Tibial nerve (tissue), 4 donors: ENCODE results near the gene AADACL3. TPM values are rescaled to one million over a fixed set of nuclear protein-coding genes. Genes with fewer than 3 reads are reported as not detected.

Experiments
- DNase-seq, 2 donors: peaks; one replicate each; pipeline ENCODE4 v3.0.0-alpha.2; 2019; ENCODE audit warnings: low spot score in 2 of 2
- H3K27ac ChIP-seq, 4 donors: fragments of 200-600 bp; sonication (generic) in 3 of 4; one replicate each; pipeline ENCODE4 v1.5.1; 2017 to 2019; ENCODE audit warnings: mild to moderate bottlenecking in 1 of 4
- H3K27me3 ChIP-seq, 2 donors: fragments of 200-600 bp; sonication (generic) in 1 of 2; one replicate each; pipeline versions ENCODE4 v1.5.1 to v1.6.0; 2017 to 2019
- H3K36me3 ChIP-seq, 3 donors: fragments of 200-600 bp; sonication (generic); one replicate each; pipeline ENCODE4 v1.5.1; 2018 to 2019
- H3K4me1 ChIP-seq, 4 donors: fragments of 200-600 bp; sonication (generic) in 3 of 4; one replicate each; pipeline ENCODE4 v1.5.1; 2017 to 2019
- H3K4me3 ChIP-seq, 4 donors: fragments of 200-600 bp; sonication (generic) in 3 of 4; one replicate each; pipeline ENCODE4 v1.5.1; 2017 to 2019; ENCODE audit warnings: mild to moderate bottlenecking in 1 of 4, moderate library complexity in 1 of 4
- H3K9me3 ChIP-seq, 4 donors: fragments of 200-600 bp; sonication (generic) in 3 of 4; one replicate each; pipeline ENCODE4 v1.5.1; 2017 to 2019
- EP300 ChIP-seq, 2 donors: sonication (generic); formaldehyde crosslinking; IDR thresholded peaks; one replicate each; pipeline ENCODE4 v1.6.1; 2017; ENCODE audit warnings: antibody characterized with exemption in 2 of 2, mild to moderate bottlenecking in 1 of 2
- POLR2A ChIP-seq, 2 donors: fragments of 450-650 bp; IDR thresholded peaks; one replicate each; pipeline ENCODE4 v1.6.1; 2017; ENCODE audit warnings: antibody characterized with exemption in 2 of 2, mild to moderate bottlenecking in 2 of 2, moderate library complexity in 2 of 2
- WGBS, 2 donors: methylation state at CpG; one replicate each; pipeline ENCODE4 v1.1.5; 2018; 5-methylcytosine and 5-hydroxymethylcytosine counted together
- total RNA-seq, 4 donors: library from RNA; depleted of rRNA; stranded (reverse); fragments of >200 nt; gene quantifications; one replicate each; pipeline ENCODE4 v1.1.0, GENCODE V29; 2016
- TF ChIP-seq, protein P1 (sequence below), 5 experiments: fragments of 200-600 bp in 3 of 5; fragments of 450-650 bp in 2 of 5; sonication (generic) in 3 of 5; IDR thresholded peaks; one replicate each; pipeline ENCODE4 v1.5.1; 2016 to 2019; ENCODE audit warnings: antibody characterized with exemption in 5 of 5, mild to moderate bottlenecking in 3 of 5, moderate library complexity in 2 of 5

Gene AADACL3
- total RNA-seq, 4 donors from 2014 or later, result not detected

DNA sequence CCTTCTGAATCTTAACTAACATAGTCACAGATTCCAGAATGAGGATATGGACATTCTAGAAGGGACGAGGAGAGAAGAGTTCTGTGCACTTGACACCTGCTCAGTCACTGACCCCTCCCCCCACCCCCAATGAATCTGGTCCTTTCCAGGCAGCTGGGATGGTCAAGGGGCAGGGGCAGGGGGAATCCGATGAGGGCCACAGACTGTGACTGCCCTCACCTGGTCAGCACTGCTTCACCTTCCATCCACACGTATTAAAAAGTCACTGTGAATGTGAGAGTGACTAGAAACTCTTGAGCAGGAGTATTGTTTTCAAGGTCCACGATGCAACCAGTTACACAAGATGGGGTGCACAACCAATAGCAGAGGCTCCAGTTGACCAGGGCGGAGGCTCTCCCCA, 48.1 kb downstream of the AADACL3 start:
- 59 to 66% methylated on average over 5 of the region's 5 CpGs for WGBS, 2 donors
- H3K27me3 ChIP-seq, result no peaks in the 10 kb centered on the region
- no peak overlapping the region for H3K27ac ChIP-seq
- no peaks in the 10 kb centered on the region for H3K36me3 ChIP-seq
- no peaks in the 10 kb centered on the region for H3K9me3 ChIP-seq
- H3K4me3 ChIP-seq, result no peak overlapping the region
- no peaks in the 10 kb centered on the region for H3K4me1 ChIP-seq
- TF ChIP-seq POLR2A (IDR thresholded peaks at IDR 0.05), result no peak
- TF ChIP-seq, protein P1, sequence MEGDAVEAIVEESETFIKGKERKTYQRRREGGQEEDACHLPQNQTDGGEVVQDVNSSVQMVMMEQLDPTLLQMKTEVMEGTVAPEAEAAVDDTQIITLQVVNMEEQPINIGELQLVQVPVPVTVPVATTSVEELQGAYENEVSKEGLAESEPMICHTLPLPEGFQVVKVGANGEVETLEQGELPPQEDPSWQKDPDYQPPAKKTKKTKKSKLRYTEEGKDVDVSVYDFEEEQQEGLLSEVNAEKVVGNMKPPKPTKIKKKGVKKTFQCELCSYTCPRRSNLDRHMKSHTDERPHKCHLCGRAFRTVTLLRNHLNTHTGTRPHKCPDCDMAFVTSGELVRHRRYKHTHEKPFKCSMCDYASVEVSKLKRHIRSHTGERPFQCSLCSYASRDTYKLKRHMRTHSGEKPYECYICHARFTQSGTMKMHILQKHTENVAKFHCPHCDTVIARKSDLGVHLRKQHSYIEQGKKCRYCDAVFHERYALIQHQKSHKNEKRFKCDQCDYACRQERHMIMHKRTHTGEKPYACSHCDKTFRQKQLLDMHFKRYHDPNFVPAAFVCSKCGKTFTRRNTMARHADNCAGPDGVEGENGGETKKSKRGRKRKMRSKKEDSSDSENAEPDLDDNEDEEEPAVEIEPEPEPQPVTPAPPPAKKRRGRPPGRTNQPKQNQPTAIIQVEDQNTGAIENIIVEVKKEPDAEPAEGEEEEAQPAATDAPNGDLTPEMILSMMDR (IDR thresholded peaks at IDR 0.05), result no peak
- no peak for TF ChIP-seq EP300 (IDR thresholded peaks at IDR 0.05)
- DNase-seq, result no peak

DNA sequence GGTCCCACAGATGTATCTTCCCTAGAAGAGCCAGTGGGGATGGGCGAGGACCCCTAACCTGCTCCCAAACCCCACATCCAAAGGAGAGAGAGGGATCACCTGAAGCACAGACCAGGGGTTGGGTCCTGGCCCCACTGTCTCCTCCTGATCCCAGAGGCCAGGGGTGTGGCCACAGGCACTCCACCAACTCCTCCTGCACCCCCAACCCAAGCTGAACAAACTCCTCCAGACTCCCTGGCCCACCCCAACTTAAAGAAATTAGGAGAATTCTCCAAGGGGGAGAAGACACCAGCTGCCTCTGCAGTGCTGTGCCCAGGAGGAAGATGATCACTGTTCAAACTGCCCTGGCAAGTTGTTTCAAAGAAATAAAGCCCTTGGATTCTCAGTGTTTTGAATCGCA, 53.1 kb downstream of the AADACL3 start:
- TF ChIP-seq POLR2A (IDR thresholded peaks at IDR 0.05), result no peak
- no peak for TF ChIP-seq EP300 (IDR thresholded peaks at IDR 0.05)
- TF ChIP-seq, protein P1 (IDR thresholded peaks at IDR 0.05), result no peak
- DNase-seq, result no peak
- H3K27me3 ChIP-seq, result no peaks in the 10 kb centered on the region
- H3K4me3 ChIP-seq, result no peak overlapping the region
- WGBS, 2 donors, result 42 to 70% methylated on average over 2 of the region's 2 CpGs
- H3K27ac ChIP-seq, result no peak overlapping the region
- H3K9me3 ChIP-seq, result peaks cover 0 to 5% (median 0%) of the 10 kb centered on the region in 4 donors
- H3K36me3 ChIP-seq, result no peaks in the 10 kb centered on the region
- no peaks in the 10 kb centered on the region for H3K4me1 ChIP-seq

GRCh38 chr1:12769976-12770505, 54.1 kb downstream of the AADACL3 start:
- H3K36me3 ChIP-seq, result no peaks in the 10 kb centered on the region
- H3K4me1 ChIP-seq, result no peaks in the 10 kb centered on the region
- DNase-seq, result no peak
- H3K9me3 ChIP-seq, result peaks cover 0 to 10% (median 0%) of the 10 kb centered on the region in 4 donors
- no peaks in the 10 kb centered on the region for H3K27me3 ChIP-seq
- 58 to 64% methylated on average over 7 of the region's 7 CpGs for WGBS, 2 donors
- no peak overlapping the region for H3K4me3 ChIP-seq
- no peak overlapping the region for H3K27ac ChIP-seq
- TF ChIP-seq, protein P1 (IDR thresholded peaks at IDR 0.05), result no peak
- TF ChIP-seq EP300 (IDR thresholded peaks at IDR 0.05), result no peak
- no peak for TF ChIP-seq POLR2A (IDR thresholded peaks at IDR 0.05)

DNA sequence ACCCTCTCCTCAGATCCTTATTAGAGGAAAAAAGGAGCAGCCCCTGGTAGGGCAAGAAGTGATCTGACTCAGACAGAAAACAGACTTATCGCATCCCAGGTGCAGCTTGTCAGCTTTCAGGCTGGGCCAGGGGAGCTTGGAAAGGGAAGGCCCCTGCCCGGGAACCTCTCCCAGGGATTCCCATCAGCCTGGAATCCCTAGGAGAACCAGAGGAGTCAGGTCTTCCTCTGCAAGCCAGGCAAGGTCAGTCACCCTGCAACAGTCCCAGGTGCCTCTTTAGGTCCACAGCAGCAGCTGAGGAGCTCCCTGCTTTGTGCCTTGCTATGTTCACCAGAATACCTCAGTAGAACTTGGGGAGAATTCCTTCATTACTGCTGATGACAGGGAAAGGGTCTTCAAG, 54.7 kb downstream of the AADACL3 start:
- Histone ChIP-seq H3K4me3 (no peak overlapping the region), H3K9me3 (peaks cover 0 to 10% (median 0%) of the 10 kb centered on the region in 4 donors), H3K27me3 (no peaks in the 10 kb centered on the region), H3K36me3 (no peaks in the 10 kb centered on the region), H3K27ac (no peak overlapping the region), H3K4me1 (no peaks in the 10 kb centered on the region)
- DNase-seq, result no peak
- 92 to 100% methylated on average over 1 to 2 of the region's 2 CpGs for WGBS, 2 donors
- TF ChIP-seq, protein P1 (IDR thresholded peaks at IDR 0.05), result no peak
- TF ChIP-seq EP300 (IDR thresholded peaks at IDR 0.05), result no peak
- no peak for TF ChIP-seq POLR2A (IDR thresholded peaks at IDR 0.05)

DNA sequence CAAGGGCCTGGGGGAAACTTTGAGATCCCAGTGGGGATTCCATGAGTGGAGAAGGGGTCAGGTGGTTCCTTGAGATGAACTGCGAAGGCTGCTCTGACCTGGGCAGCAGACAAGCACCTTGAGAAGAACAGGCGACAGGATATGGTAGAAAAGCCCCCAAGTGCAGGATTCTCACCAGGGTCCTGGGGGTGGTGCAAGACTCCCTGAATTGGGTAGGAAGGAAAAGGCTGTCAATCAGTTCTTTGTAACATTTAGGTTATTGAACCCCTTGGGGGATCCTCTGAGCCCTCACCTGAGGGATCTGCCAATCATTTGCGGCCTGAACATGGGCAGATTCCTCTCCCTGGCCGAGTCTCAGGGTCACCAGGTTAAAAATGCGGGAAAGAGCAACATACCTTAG, 55.3 kb downstream of the AADACL3 start:
- no peak for DNase-seq
- no peak overlapping the region for H3K4me3 ChIP-seq
- 74 to 75% methylated on average over 5 of the region's 5 CpGs for WGBS, 2 donors
- H3K36me3 ChIP-seq, result no peaks in the 10 kb centered on the region
- no peaks in the 10 kb centered on the region for H3K27me3 ChIP-seq
- no peaks in the 10 kb centered on the region for H3K4me1 ChIP-seq
- no peak overlapping the region for H3K27ac ChIP-seq
- TF ChIP-seq POLR2A (IDR thresholded peaks at IDR 0.05) (no peak), EP300 (IDR thresholded peaks at IDR 0.05) (no peak)
- TF ChIP-seq, protein P1 (IDR thresholded peaks at IDR 0.05), result no peak
- peaks cover 0 to 10% (median 0%) of the 10 kb centered on the region in 4 donors for H3K9me3 ChIP-seq
